Activated naive CD8-positive, alpha-beta T cell treated with anti-CD3 and anti-CD28 coated beads for 36 hours (primary cell): ENCODE results near the gene PLD5. TPM values are rescaled to one million over a fixed set of nuclear protein-coding genes. Genes with fewer than 3 reads are reported as not detected.

Source experiments
- DNase-seq: peaks from one replicate; pipeline ENCODE4 v3.0.0; 2021
- H3K27ac Mint-ChIP-seq: one replicate; pipeline ENCODE4 v1.8.0; 2022; ENCODE audit warnings: mild to moderate bottlenecking, moderate library complexity, mixed read lengths
- H3K27me3 Mint-ChIP-seq: one replicate; pipeline ENCODE4 v1.8.0; 2022; ENCODE audit warnings: mild to moderate bottlenecking, mixed read lengths
- H3K36me3 Mint-ChIP-seq: one replicate; pipeline ENCODE4 v1.8.0; 2021; ENCODE audit warnings: mild to moderate bottlenecking, mixed read lengths
- H3K4me1 Mint-ChIP-seq: one replicate; pipeline ENCODE4 v1.8.0; 2021; ENCODE audit warnings: mixed read lengths
- H3K4me3 Mint-ChIP-seq: one replicate; pipeline ENCODE4 v1.8.0; 2022; ENCODE audit warnings: mild to moderate bottlenecking, moderate library complexity, mixed read lengths
- H3K9me3 Mint-ChIP-seq: one replicate; pipeline ENCODE4 v1.8.0; 2022; ENCODE audit warnings: mixed read lengths
- total RNA-seq, 2 experiments: library from RNA; stranded (reverse); gene quantifications; one replicate each; pipeline ENCODE4 v1.2.3, GENCODE V29; 2021

Gene PLD5
- total RNA-seq, 2 experiments from 2014 or later = not detected

GRCh38 chr1:242454262-242455051 is 70.0 kb downstream of the PLD5 start:
- no peaks in the 10 kb centered on the region for H3K4me1 Mint-ChIP-seq
- H3K4me3 Mint-ChIP-seq = no peak overlapping the region
- no peak overlapping the region for H3K27ac Mint-ChIP-seq
- no peaks in the 10 kb centered on the region for H3K36me3 Mint-ChIP-seq
- H3K27me3 Mint-ChIP-seq = peaks cover 23% of the 10 kb centered on the region
- no peaks in the 10 kb centered on the region for H3K9me3 Mint-ChIP-seq
- no peak for DNase-seq

GRCh38 chr1:242452573-242452972 is 71.9 kb downstream of the PLD5 start:
- Mint-ChIP-seq H3K27ac (no peak overlapping the region), H3K36me3 (no peaks in the 10 kb centered on the region)

GRCh38 chr1:242449661-242450060 is 74.8 kb downstream of the PLD5 start:
- Mint-ChIP-seq H3K4me3 (no peak overlapping the region), H3K27me3 (peaks cover 46% of the 10 kb centered on the region), H3K4me1 (no peaks in the 10 kb centered on the region), H3K36me3 (no peaks in the 10 kb centered on the region), H3K9me3 (peaks cover 1% of the 10 kb centered on the region), H3K27ac (no peak overlapping the region)
- DNase-seq = no peak

More at GRCh38 chr1:242452573-242452972, 71.9 kb downstream of the PLD5 start:
- Mint-ChIP-seq H3K4me1 (no peaks in the 10 kb centered on the region), H3K27me3 (peaks cover 31% of the 10 kb centered on the region), H3K9me3 (no peaks in the 10 kb centered on the region), H3K4me3 (no peak overlapping the region)
- DNase-seq = no peak

GRCh38 chr1:242448910-242449645 is 75.4 kb downstream of the PLD5 start:
- Mint-ChIP-seq H3K27ac (no peak overlapping the region), H3K9me3 (peaks cover 1% of the 10 kb centered on the region), H3K36me3 (no peaks in the 10 kb centered on the region), H3K4me3 (no peak overlapping the region), H3K4me1 (no peaks in the 10 kb centered on the region), H3K27me3 (peaks cover 46% of the 10 kb centered on the region)
- no peak for DNase-seq

- Mint-ChIP-seq H3K4me1 (no peaks in the 10 kb centered on the region), H3K36me3 (no peaks in the 10 kb centered on the region), H3K4me3 (no peak overlapping the region), H3K27ac (no peak overlapping the region), H3K27me3 (peaks cover 40% of the 10 kb centered on the region), H3K9me3 (peaks cover 1% of the 10 kb centered on the region)
- DNase-seq = no peak
Observed at GRCh38 chr1:242447689-242448088, 76.8 kb downstream of the PLD5 start.

GRCh38 chr1:242440757-242441156 is 83.7 kb downstream of the PLD5 start:
- no peaks in the 10 kb centered on the region for H3K4me1 Mint-ChIP-seq
- H3K4me3 Mint-ChIP-seq = no peak overlapping the region
- H3K27me3 Mint-ChIP-seq = peaks cover 12% of the 10 kb centered on the region
- H3K9me3 Mint-ChIP-seq = peaks cover 1% of the 10 kb centered on the region
- no peak overlapping the region for H3K27ac Mint-ChIP-seq
- DNase-seq = no peak
- no peaks in the 10 kb centered on the region for H3K36me3 Mint-ChIP-seq

- no peaks in the 10 kb centered on the region for H3K36me3 Mint-ChIP-seq
- H3K9me3 Mint-ChIP-seq = no peaks in the 10 kb centered on the region
- no peaks in the 10 kb centered on the region for H3K4me1 Mint-ChIP-seq
- no peak overlapping the region for H3K4me3 Mint-ChIP-seq
- no peak overlapping the region for H3K27ac Mint-ChIP-seq
- H3K27me3 Mint-ChIP-seq = peaks cover 20% of the 10 kb centered on the region
- DNase-seq = no peak
Observed at GRCh38 chr1:242435200-242435599, 89.3 kb downstream of the PLD5 start.

GRCh38 chr1:242432491-242433095 is 91.9 kb downstream of the PLD5 start:
- no peak for DNase-seq
- Mint-ChIP-seq H3K4me3 (no peak overlapping the region), H3K27ac (no peak overlapping the region)

GRCh38 chr1:242431786-242432185 is 92.7 kb downstream of the PLD5 start:
- Mint-ChIP-seq H3K27me3 (peaks cover 14% of the 10 kb centered on the region), H3K4me1 (no peaks in the 10 kb centered on the region), H3K4me3 (no peak overlapping the region), H3K36me3 (no peaks in the 10 kb centered on the region), H3K9me3 (no peaks in the 10 kb centered on the region), H3K27ac (no peak overlapping the region)
- DNase-seq = no peak

More at GRCh38 chr1:242432491-242433095, 91.9 kb downstream of the PLD5 start:
- Mint-ChIP-seq H3K9me3 (no peaks in the 10 kb centered on the region), H3K36me3 (no peaks in the 10 kb centered on the region), H3K4me1 (no peaks in the 10 kb centered on the region), H3K27me3 (peaks cover 14% of the 10 kb centered on the region)

GRCh38 chr1:242430956-242431355 is 93.5 kb downstream of the PLD5 start:
- H3K4me3 Mint-ChIP-seq = no peak overlapping the region
- H3K9me3 Mint-ChIP-seq = no peaks in the 10 kb centered on the region
- no peaks in the 10 kb centered on the region for H3K36me3 Mint-ChIP-seq
- H3K27me3 Mint-ChIP-seq = peaks cover 14% of the 10 kb centered on the region
- DNase-seq = no peak
- H3K27ac Mint-ChIP-seq = no peak overlapping the region
- H3K4me1 Mint-ChIP-seq = no peaks in the 10 kb centered on the region

- Mint-ChIP-seq H3K4me1 (no peaks in the 10 kb centered on the region), H3K27me3 (peaks cover 8% of the 10 kb centered on the region), H3K4me3 (no peak overlapping the region), H3K9me3 (peaks cover 1% of the 10 kb centered on the region), H3K36me3 (no peaks in the 10 kb centered on the region), H3K27ac (no peak overlapping the region)
- no peak for DNase-seq
Observed at GRCh38 chr1:242428399-242429190, 95.9 kb downstream of the PLD5 start.

GRCh38 chr1:242427519-242427918 is 97.0 kb downstream of the PLD5 start:
- H3K27ac Mint-ChIP-seq = no peak overlapping the region
- H3K4me1 Mint-ChIP-seq = no peaks in the 10 kb centered on the region
- H3K27me3 Mint-ChIP-seq = peaks cover 7% of the 10 kb centered on the region
- peaks cover 1% of the 10 kb centered on the region for H3K9me3 Mint-ChIP-seq
- no peak overlapping the region for H3K4me3 Mint-ChIP-seq
- no peak for DNase-seq
- H3K36me3 Mint-ChIP-seq = no peaks in the 10 kb centered on the region

- Mint-ChIP-seq H3K27ac (no peak overlapping the region), H3K36me3 (no peaks in the 10 kb centered on the region), H3K27me3 (peaks cover 7% of the 10 kb centered on the region), H3K9me3 (peaks cover 1% of the 10 kb centered on the region), H3K4me1 (no peaks in the 10 kb centered on the region), H3K4me3 (no peak overlapping the region)
- no peak for DNase-seq
Observed at GRCh38 chr1:242426271-242426905, 98.1 kb downstream of the PLD5 start.

- Mint-ChIP-seq H3K36me3 (no peaks in the 10 kb centered on the region), H3K4me1 (no peaks in the 10 kb centered on the region), H3K9me3 (peaks cover 1% of the 10 kb centered on the region), H3K27me3 (no peaks in the 10 kb centered on the region), H3K27ac (no peak overlapping the region), H3K4me3 (no peak overlapping the region)
- no peak for DNase-seq
Observed at GRCh38 chr1:242425232-242425631, 99.3 kb downstream of the PLD5 start.
